Neural cell (in vitro differentiated cells): ENCODE results near the gene RARS2. TPM values are rescaled to one million over a fixed set of nuclear protein-coding genes. Genes with fewer than 3 reads are reported as not detected.

Experiments used
- H2AFZ ChIP-seq: fragments of 200-600, 300-800 bp; sonication (generic), shearing (Covaris generic); 2 replicates; pipeline ENCODE4 v1.6.0; 2014; ENCODE audit warnings: low read depth, mild to moderate bottlenecking, antibody characterized with exemption, low read length, moderate library complexity
- H3F3A ChIP-seq: fragments of 200-600 bp; shearing (Covaris generic); 2 replicates; pipeline ENCODE4 v1.6.1; 2016; ENCODE audit warnings: mild to moderate bottlenecking, moderate library complexity, mixed read lengths, antibody characterized with exemption, low read length; ENCODE audit not compliant: insufficient read depth, poor library complexity, severe bottlenecking
- H3K27ac ChIP-seq: fragments of 200-600, 300-800 bp; sonication (generic), shearing (Covaris generic); 2 replicates; pipeline ENCODE4 v1.5.1; 2014; ENCODE audit warnings: mild to moderate bottlenecking, low read length, moderate library complexity
- H3K27me3 ChIP-seq: fragments of 300-800, 200-600 bp; sonication (generic), shearing (Covaris generic); 2 replicates; pipeline ENCODE4 v1.6.0; 2014; ENCODE audit warnings: mild to moderate bottlenecking, low read depth, low read length, moderate library complexity; ENCODE audit not compliant: insufficient read depth
- H3K36me3 ChIP-seq: fragments of 300-800, 200-600 bp; sonication (generic), shearing (Covaris generic); 2 replicates; pipeline ENCODE4 v1.5.1; 2014; ENCODE audit warnings: mild to moderate bottlenecking, antibody characterized with exemption, low read length, moderate library complexity; ENCODE audit not compliant: insufficient read depth
- H3K4me2 ChIP-seq: fragments of 300-800, 200-600 bp; sonication (generic), shearing (Covaris generic); 2 replicates; pipeline ENCODE4 v1.6.0; 2014; ENCODE audit warnings: mild to moderate bottlenecking, low read length
- H3K4me3 ChIP-seq: fragments of 300-800, 200-600 bp; sonication (generic), shearing (Covaris generic); 2 replicates; pipeline ENCODE4 v1.5.1; 2014; ENCODE audit warnings: mild to moderate bottlenecking, low read length, moderate library complexity
- H3K79me2 ChIP-seq: fragments of 200-600 bp; shearing (Covaris generic); replicated peaks from 2 replicates; pipeline ENCODE4 v1.6.0; 2014; ENCODE audit warnings: mild to moderate bottlenecking, low read length, moderate library complexity; ENCODE audit not compliant: insufficient read depth
- H3K9ac ChIP-seq: fragments of 300-800, 200-600 bp; sonication (generic), shearing (Covaris generic); 2 replicates; pipeline ENCODE4 v1.6.1; 2016; ENCODE audit warnings: mild to moderate bottlenecking, low read length, mixed read lengths
- H3K9me2 ChIP-seq: fragments of 200-600 bp; shearing (Covaris generic); 2 replicates; pipeline ENCODE4 v1.6.1; 2016; ENCODE audit warnings: mild to moderate bottlenecking, low read length, mixed read lengths; ENCODE audit not compliant: insufficient read depth
- H3K9me3 ChIP-seq: fragments of 200-600, 300-800 bp; sonication (generic), shearing (Covaris generic); 2 replicates; pipeline ENCODE4 v1.6.1; 2016; ENCODE audit warnings: mild to moderate bottlenecking, mixed run types, low read length, moderate library complexity, mixed read lengths
- H4K20me1 ChIP-seq: fragments of 200-600 bp; shearing (Covaris generic); 2 replicates; pipeline ENCODE4 v1.6.1; 2016; ENCODE audit warnings: mild to moderate bottlenecking, mixed run types; ENCODE audit not compliant: insufficient read depth
- CTCF ChIP-seq: fragments of 450-650 bp; IDR thresholded peaks from 2 replicates; pipeline ENCODE4 v1.5.1; 2014; ENCODE audit warnings: antibody characterized with exemption, mild to moderate bottlenecking, moderate library complexity; ENCODE audit not compliant: poor library complexity, severe bottlenecking
- EP300 ChIP-seq: fragments of 450-650 bp; conservative IDR thresholded peaks from 2 replicates; pipeline ENCODE4 v1.6.1; 2014; ENCODE audit warnings: antibody characterized with exemption, mild to moderate bottlenecking, moderate library complexity; ENCODE audit not compliant: poor library complexity, severe bottlenecking
- EZH2 ChIP-seq: fragments of 200-600, 300-800 bp; shearing (Covaris generic), sonication (generic); IDR thresholded peaks from 2 replicates; pipeline ENCODE4 v1.6.1; 2014; ENCODE audit warnings: antibody characterized with exemption, low read length, borderline replicate concordance, mild to moderate bottlenecking; ENCODE audit not compliant: insufficient read depth, poor library complexity, severe bottlenecking
- MXI1 ChIP-seq: fragments of 450-650 bp; conservative IDR thresholded peaks from 2 replicates; pipeline ENCODE4 v1.6.1; 2014; ENCODE audit warnings: antibody characterized with exemption, mild to moderate bottlenecking; ENCODE audit not compliant: poor library complexity, severe bottlenecking
- POLR2AphosphoS5 ChIP-seq: IDR thresholded peaks from 2 replicates; pipeline ENCODE4 v1.6.1; 2012
- RAD21 ChIP-seq: fragments of 450-650 bp; conservative IDR thresholded peaks from 2 replicates; pipeline ENCODE4 v1.6.1; 2014; ENCODE audit warnings: antibody characterized with exemption, mild to moderate bottlenecking, moderate library complexity
- SMC3 ChIP-seq: fragments of 450-650 bp; conservative IDR thresholded peaks from 2 replicates; pipeline ENCODE4 v1.6.1; 2014; ENCODE audit warnings: antibody characterized with exemption, mild to moderate bottlenecking, moderate library complexity; ENCODE audit not compliant: poor library complexity
- TAF1 ChIP-seq: IDR thresholded peaks from 2 replicates; pipeline ENCODE4 v1.6.1; 2012; ENCODE audit warnings: low read depth
- polyA plus RNA-seq: library from polyadenylated mRNA; depleted of rRNA; stranded (reverse); fragments of >200 nt; gene quantifications from 2 replicates; pipeline ENCODE4 v1.2.3, GENCODE V29; 2014
- TF ChIP-seq, protein P1 (sequence below): IDR thresholded peaks from 2 replicates; pipeline ENCODE4 v1.6.1; 2012; ENCODE audit warnings: borderline replicate concordance

Gene RARS2
- polyA plus RNA-seq, 1 donor from 2014 or later: 50.4 TPM

DNA sequence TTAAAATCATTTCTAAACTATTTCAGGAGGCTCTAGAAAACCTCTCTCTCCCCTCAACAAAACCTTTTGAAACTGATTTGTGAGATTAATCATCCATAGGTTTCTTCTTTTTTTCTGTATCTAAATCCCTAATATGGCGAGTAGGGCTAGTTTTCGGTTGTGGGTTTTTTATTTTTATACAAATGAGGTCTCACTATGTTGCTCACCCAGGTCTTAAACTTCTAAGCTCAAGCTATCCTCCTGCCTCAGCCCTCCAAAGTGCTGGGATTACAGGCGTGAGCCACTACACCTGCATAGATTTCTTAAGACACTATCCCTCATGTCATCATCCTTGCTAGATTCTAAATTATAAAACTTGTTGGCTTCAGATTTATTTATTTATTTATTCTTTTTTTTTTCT lies 44.1 kb upstream of the RARS2 start:
- Histone ChIP-seq H3K9me3 (no peaks in the 10 kb centered on the region), H3K36me3 (peaks cover 4% of the 10 kb centered on the region), H3K9ac (no peak overlapping the region), H2AFZ (no peak overlapping the region), H3K27me3 (no peaks in the 10 kb centered on the region), H3K4me3 (no peak overlapping the region), H3K4me2 (no peak overlapping the region), H3K79me2 (no peaks in the 10 kb centered on the region), H3K27ac (no peak overlapping the region), H3F3A (no peaks in the 10 kb centered on the region), H3K9me2 (no peaks in the 10 kb centered on the region), H4K20me1 (no peaks in the 10 kb centered on the region)
- no peak for TF ChIP-seq POLR2AphosphoS5
- TF ChIP-seq MXI1: no peak
- TF ChIP-seq TAF1: no peak
- TF ChIP-seq, protein P1, sequence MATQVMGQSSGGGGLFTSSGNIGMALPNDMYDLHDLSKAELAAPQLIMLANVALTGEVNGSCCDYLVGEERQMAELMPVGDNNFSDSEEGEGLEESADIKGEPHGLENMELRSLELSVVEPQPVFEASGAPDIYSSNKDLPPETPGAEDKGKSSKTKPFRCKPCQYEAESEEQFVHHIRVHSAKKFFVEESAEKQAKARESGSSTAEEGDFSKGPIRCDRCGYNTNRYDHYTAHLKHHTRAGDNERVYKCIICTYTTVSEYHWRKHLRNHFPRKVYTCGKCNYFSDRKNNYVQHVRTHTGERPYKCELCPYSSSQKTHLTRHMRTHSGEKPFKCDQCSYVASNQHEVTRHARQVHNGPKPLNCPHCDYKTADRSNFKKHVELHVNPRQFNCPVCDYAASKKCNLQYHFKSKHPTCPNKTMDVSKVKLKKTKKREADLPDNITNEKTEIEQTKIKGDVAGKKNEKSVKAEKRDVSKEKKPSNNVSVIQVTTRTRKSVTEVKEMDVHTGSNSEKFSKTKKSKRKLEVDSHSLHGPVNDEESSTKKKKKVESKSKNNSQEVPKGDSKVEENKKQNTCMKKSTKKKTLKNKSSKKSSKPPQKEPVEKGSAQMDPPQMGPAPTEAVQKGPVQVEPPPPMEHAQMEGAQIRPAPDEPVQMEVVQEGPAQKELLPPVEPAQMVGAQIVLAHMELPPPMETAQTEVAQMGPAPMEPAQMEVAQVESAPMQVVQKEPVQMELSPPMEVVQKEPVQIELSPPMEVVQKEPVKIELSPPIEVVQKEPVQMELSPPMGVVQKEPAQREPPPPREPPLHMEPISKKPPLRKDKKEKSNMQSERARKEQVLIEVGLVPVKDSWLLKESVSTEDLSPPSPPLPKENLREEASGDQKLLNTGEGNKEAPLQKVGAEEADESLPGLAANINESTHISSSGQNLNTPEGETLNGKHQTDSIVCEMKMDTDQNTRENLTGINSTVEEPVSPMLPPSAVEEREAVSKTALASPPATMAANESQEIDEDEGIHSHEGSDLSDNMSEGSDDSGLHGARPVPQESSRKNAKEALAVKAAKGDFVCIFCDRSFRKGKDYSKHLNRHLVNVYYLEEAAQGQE: no peak
- no peak for TF ChIP-seq EZH2
- no peak for TF ChIP-seq EP300
- TF ChIP-seq RAD21: no peak
- TF ChIP-seq SMC3: no peak
- TF ChIP-seq CTCF: no peak

GRCh38 chr6:87630746-87631145 lies 41.0 kb upstream of the RARS2 start:
- Histone ChIP-seq H3K36me3 (no peaks in the 10 kb centered on the region), H3K9me3 (no peaks in the 10 kb centered on the region), H3F3A (no peaks in the 10 kb centered on the region), H3K4me2 (no peak overlapping the region), H3K79me2 (no peaks in the 10 kb centered on the region), H3K27me3 (no peaks in the 10 kb centered on the region), H2AFZ (no peak overlapping the region), H3K27ac (no peak overlapping the region), H3K9ac (no peak overlapping the region), H4K20me1 (no peaks in the 10 kb centered on the region), H3K9me2 (no peaks in the 10 kb centered on the region), H3K4me3 (no peak overlapping the region)
- TF ChIP-seq, protein P1: no peak
- TF ChIP-seq CTCF: no peak
- TF ChIP-seq RAD21: no peak
- TF ChIP-seq POLR2AphosphoS5: no peak
- no peak for TF ChIP-seq TAF1
- no peak for TF ChIP-seq MXI1
- TF ChIP-seq EZH2: no peak
- TF ChIP-seq EP300: no peak
- no peak for TF ChIP-seq SMC3
